DMS153 treated with DMSO at 0.1 percent for 48 hours (cell line): Measurements from ENCODE around the gene PRELID1.
"Not testable (repeated sequence)": the region's sequence is repeated elsewhere in the genome, so short reads cannot be mapped to it uniquely, and the experiment has no call there.

Source experiments
- DNase-seq: peaks from one replicate; lab custom pipeline; 2025; ENCODE audit not compliant: unreplicated experiment; lab: John Stamatoyannopoulos, UW

PRELID1 gene

GRCh38 chr5:177303121-177303924, at the start of gene PRELID1, which contains the start of gene RAB24:
Gene PRELID1, plus strand, starts transcription at chr5:177303799. Its CDS starts 187 bp downstream, at chr5:177303986.
Gene RAB24, minus strand, starts transcription at chr5:177303719. Its CDS starts 431 bp downstream, at chr5:177303288.
- DNase-seq, result peak; percentile 54

- no peak for DNase-seq
Measured at GRCh38 chr5:177256296-177256695, 47.3 kb upstream of the PRELID1 start.

GRCh38 chr5:177258711-177259110, 44.9 kb upstream of the PRELID1 start:
- not testable (repeated sequence) for DNase-seq

- no peak for DNase-seq
Measured at GRCh38 chr5:177260961-177261360, 42.6 kb upstream of the PRELID1 start.

- DNase-seq, result no peak
Measured at GRCh38 chr5:177261510-177261909, 42.1 kb upstream of the PRELID1 start.

- DNase-seq, result no peak
Measured at GRCh38 chr5:177264178-177264577, 39.4 kb upstream of the PRELID1 start.

- no peak for DNase-seq
Measured at GRCh38 chr5:177265395-177265794, 38.2 kb upstream of the PRELID1 start.

- no peak for DNase-seq
Measured at GRCh38 chr5:177269232-177269895, 34.2 kb upstream of the PRELID1 start.

- DNase-seq, result no peak
Measured at GRCh38 chr5:177269976-177270375, 33.6 kb upstream of the PRELID1 start.

GRCh38 chr5:177270653-177271052, 32.9 kb upstream of the PRELID1 start:
- no peak for DNase-seq

GRCh38 chr5:177271113-177271512, 32.5 kb upstream of the PRELID1 start:
- no peak for DNase-seq

GRCh38 chr5:177275883-177276282, 27.7 kb upstream of the PRELID1 start:
- no peak for DNase-seq

GRCh38 chr5:177276886-177277285, 26.7 kb upstream of the PRELID1 start:
- DNase-seq, result no peak

GRCh38 chr5:177288191-177288590, 15.4 kb upstream of the PRELID1 start:
- no peak for DNase-seq

- no peak for DNase-seq
Measured at GRCh38 chr5:177290816-177291596, 12.6 kb upstream of the PRELID1 start.

GRCh38 chr5:177291735-177292134, 11.9 kb upstream of the PRELID1 start:
- no peak for DNase-seq

GRCh38 chr5:177293819-177294581, 9.6 kb upstream of the PRELID1 start:
- DNase-seq, result no peak

GRCh38 chr5:177294632-177295031, 9.0 kb upstream of the PRELID1 start:
- no peak for DNase-seq

- no peak for DNase-seq
Measured at GRCh38 chr5:177295924-177296323, 7.7 kb upstream of the PRELID1 start.

- peak; percentile 20 for DNase-seq
Measured at GRCh38 chr5:177296581-177296980, 7.0 kb upstream of the PRELID1 start.

GRCh38 chr5:177297922-177298321, 5.7 kb upstream of the PRELID1 start:
- no peak for DNase-seq
